HUES6 (cell line): ENCODE results near the gene SCYGR8.

Experiments
- H3K27ac ChIP-seq: 2 replicates; pipeline ENCODE4 v1.7.0; 2013; ENCODE audit warnings: low read depth, mild to moderate bottlenecking, low read length, inconsistent platforms
- H3K27me3 ChIP-seq: 2 replicates; pipeline ENCODE4 v1.6.1; 2013; ENCODE audit warnings: low read length; ENCODE audit not compliant: control insufficient read depth, insufficient read depth
- H3K36me3 ChIP-seq: 2 replicates; pipeline ENCODE4 v1.6.1; 2013; ENCODE audit warnings: low read length; ENCODE audit not compliant: control insufficient read depth, insufficient read depth
- H3K4me1 ChIP-seq: 2 replicates; pipeline ENCODE4 v1.6.1; 2013; ENCODE audit warnings: low read length; ENCODE audit not compliant: control insufficient read depth, insufficient read depth
- H3K4me3 ChIP-seq: 2 replicates; pipeline ENCODE4 v1.5.1; 2013; ENCODE audit warnings: low read depth, low read length
- H3K9ac ChIP-seq: one replicate; pipeline ENCODE4 v1.6.1; 2013; ENCODE audit warnings: mild to moderate bottlenecking, low read length
- H3K9me3 ChIP-seq: 2 replicates; pipeline ENCODE4 v1.6.1; 2013; ENCODE audit warnings: low read depth, low read length; ENCODE audit not compliant: control insufficient read depth, insufficient read depth

SCYGR8 gene, protein sequence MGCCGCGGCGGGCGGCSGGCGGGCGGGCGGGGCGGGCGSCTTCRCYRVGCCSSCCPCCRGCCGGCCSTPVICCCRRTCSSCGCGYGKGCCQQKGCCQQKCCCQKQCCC

DNA sequence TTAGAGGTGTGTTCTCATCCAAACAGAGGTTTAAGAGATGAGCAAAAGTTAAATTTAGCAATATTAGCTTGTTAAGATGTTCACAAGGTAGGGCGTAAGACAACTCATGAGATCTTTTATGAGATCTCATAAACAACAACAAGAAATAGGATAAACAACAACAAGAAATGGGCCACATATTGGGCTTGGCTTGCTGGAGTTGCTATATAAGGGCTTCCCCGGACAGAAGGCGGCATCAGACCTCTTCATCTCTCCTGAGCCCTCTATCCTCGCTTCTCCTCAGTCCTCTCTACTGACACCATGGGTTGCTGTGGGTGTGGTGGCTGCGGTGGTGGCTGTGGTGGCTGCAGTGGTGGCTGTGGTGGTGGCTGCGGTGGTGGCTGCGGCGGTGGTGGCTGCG lies at the start of gene SCYGR8:
TSS of gene SCYGR8 (plus strand) at position 301 of the 400 bp plus-strand sequence. CDS start at position 301, 0 bp downstream.
- no peaks in the 10 kb centered on the region for H3K36me3 ChIP-seq
- H3K27ac ChIP-seq = no peak within 1 kb of the TSS
- H3K4me3 ChIP-seq = no peak within 1 kb of the TSS
- no peaks in the 10 kb centered on the region for H3K4me1 ChIP-seq
- no peaks in the 10 kb centered on the region for H3K9me3 ChIP-seq
- no peaks in the 10 kb centered on the region for H3K27me3 ChIP-seq
- H3K9ac ChIP-seq = no peak within 1 kb of the TSS

DNA sequence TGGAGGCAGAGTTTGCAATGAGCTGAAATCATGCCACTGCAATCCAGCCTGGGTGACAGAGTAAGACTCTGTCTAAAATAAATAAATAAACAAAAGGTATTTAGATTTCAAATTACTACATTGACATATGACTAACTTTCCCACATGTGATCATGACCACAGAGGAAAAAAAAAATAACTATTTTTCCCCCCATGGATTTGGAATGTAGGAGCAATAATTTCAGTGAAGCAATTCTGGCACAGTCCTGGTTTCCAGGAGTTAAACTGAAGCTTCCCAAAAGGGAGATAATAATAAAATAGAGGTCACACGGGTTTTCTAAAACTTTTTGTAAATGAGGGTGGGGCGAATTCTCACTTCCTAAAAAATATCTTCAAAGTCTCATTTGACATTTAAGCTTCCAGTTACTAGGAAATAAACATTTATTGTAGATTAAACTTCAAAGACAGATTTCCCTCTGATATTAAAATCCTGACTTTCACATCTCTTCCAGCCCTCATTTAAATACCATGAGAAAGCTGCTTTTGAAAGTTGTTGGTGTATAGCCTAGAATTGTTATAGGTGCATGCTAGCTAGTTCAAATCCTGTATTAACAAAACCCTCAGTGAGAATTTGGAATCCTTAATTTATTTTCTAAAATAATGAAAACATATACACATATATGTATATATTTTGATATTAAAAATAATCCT lies 48.6 kb upstream of the SCYGR8 start:
- Histone ChIP-seq H3K27me3 (no peaks in the 10 kb centered on the region), H3K36me3 (no peaks in the 10 kb centered on the region), H3K4me3 (no peak overlapping the region), H3K9me3 (no peaks in the 10 kb centered on the region), H3K4me1 (no peaks in the 10 kb centered on the region), H3K27ac (no peak overlapping the region), H3K9ac (no peak overlapping the region)

DNA sequence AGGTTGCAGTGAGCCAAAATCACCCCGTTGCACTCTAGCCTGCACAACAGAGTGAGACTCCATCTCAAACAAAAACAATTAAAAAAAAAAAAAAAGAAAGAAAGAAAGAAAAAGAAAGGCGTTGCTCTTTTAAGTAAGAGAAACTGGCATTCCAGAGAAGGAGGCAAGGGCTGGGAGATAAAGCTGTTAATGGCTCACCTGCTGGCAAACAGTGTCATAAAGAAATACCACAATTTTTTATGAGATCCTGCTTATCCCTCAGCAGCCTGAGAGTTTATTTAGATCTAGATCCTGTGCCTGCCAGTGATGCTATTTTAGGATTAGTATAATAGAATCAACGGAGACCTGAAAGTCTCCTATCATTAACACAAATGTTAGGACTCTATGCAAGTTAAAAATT lies 44.1 kb upstream of the SCYGR8 start:
- Histone ChIP-seq H3K9me3 (no peaks in the 10 kb centered on the region), H3K4me1 (peaks cover 10% of the 10 kb centered on the region), H3K36me3 (no peaks in the 10 kb centered on the region), H3K9ac (no peak overlapping the region), H3K27me3 (no peaks in the 10 kb centered on the region), H3K27ac (no peak overlapping the region), H3K4me3 (no peak overlapping the region)

DNA sequence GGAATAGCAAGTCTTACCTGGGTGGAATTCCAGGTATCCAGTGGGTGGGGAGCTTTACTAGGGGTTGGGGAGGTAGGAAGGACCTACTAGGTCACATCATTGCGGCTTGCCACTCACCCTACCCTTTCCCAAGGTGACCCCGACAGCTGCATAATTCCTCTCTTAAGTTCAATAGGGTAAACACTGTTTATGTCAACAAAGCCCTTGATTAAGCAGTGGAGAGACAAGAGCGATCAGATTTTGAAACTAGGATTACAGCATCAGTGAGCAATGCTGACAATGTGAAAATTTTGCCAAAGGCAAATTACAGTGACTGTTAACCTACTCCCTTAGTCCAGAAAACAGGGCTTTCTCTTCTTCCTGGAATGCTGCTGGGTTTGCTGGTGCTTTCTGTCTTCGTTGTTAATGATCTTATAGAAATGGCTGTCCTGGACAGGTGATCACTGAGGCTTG lies 42.4 kb upstream of the SCYGR8 start:
- peak overlapping the region; percentile 47; the same call in 1 of the 2 replicates for H3K27ac ChIP-seq
- no peaks in the 10 kb centered on the region for H3K27me3 ChIP-seq
- H3K4me1 ChIP-seq = peaks cover 10% of the 10 kb centered on the region
- H3K9ac ChIP-seq = peak overlapping the region; percentile 36
- H3K36me3 ChIP-seq = no peaks in the 10 kb centered on the region
- H3K4me3 ChIP-seq = no peak overlapping the region
- H3K9me3 ChIP-seq = no peaks in the 10 kb centered on the region

DNA sequence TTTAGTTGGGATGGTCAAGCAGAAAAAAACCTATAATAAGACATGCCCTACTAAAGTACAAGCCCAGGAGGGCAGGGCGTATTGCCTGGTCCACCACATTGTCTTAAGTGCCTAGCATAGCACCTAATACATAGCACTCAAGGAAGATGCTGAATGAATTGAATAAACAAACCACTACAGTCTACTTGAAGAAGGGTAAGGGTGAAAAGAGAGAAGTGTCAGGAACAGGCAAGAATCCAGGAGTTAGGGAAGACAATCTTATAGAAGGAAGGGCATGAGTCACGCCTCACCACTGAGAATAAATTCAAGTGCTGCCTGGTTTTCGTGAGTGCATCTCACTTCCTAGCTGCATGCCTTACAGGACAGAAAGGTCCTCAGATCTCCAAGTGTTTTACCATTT lies 41.7 kb upstream of the SCYGR8 start:
- peaks cover 10% of the 10 kb centered on the region for H3K4me1 ChIP-seq
- H3K9me3 ChIP-seq = no peaks in the 10 kb centered on the region
- H3K4me3 ChIP-seq = no peak overlapping the region
- no peak overlapping the region for H3K9ac ChIP-seq
- H3K27me3 ChIP-seq = no peaks in the 10 kb centered on the region
- H3K27ac ChIP-seq = no peak overlapping the region; the same call in 1 of the 2 replicates
- no peaks in the 10 kb centered on the region for H3K36me3 ChIP-seq

DNA sequence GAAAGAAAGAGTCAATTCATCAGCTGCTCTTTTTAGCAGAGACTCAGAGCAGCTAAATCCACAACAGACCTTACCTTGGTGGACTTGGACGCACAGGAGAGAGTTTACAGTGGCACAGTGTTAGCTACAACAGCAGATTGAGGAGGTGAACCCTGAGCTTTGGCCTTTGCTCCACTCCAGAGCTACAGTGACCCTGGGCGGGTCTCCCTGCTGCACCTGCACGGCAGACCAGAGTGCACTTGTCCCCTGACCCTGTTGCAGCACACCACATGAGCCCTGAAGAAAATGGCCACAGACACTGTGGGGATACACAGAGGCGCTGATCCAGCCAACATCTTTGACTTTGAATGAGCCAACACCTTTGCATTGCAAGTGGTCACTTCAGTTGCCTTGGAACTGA lies 38.8 kb upstream of the SCYGR8 start:
- no peak overlapping the region for H3K4me3 ChIP-seq
- no peaks in the 10 kb centered on the region for H3K27me3 ChIP-seq
- peaks cover 10% of the 10 kb centered on the region for H3K4me1 ChIP-seq
- peaks cover 4% of the 10 kb centered on the region for H3K9me3 ChIP-seq
- no peak overlapping the region for H3K27ac ChIP-seq
- no peaks in the 10 kb centered on the region for H3K36me3 ChIP-seq
- H3K9ac ChIP-seq = no peak overlapping the region

DNA sequence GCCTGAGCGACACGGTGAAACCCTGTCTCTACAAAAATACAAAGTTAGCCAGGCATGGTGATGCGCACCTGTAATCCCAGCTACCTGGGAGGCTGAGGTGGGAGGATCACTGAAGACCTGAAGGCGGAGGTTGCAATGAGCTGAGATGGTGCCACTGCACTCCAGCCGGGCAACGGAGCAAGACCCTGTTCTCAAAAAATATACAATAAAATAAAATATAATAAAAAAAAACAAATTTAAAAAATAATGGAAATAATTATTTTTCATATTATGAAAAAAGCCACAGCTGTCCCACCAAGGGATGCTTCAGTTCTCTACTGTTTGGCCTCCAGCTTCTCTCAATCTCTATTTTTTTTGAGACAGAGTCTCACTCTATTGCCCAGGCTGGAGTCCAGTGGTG lies 38.3 kb upstream of the SCYGR8 start:
- H3K9ac ChIP-seq = no peak overlapping the region
- no peak overlapping the region for H3K4me3 ChIP-seq
- peaks cover 10% of the 10 kb centered on the region for H3K4me1 ChIP-seq
- no peaks in the 10 kb centered on the region for H3K36me3 ChIP-seq
- H3K27me3 ChIP-seq = no peaks in the 10 kb centered on the region
- H3K27ac ChIP-seq = no peak overlapping the region
- H3K9me3 ChIP-seq = peaks cover 4% of the 10 kb centered on the region

DNA sequence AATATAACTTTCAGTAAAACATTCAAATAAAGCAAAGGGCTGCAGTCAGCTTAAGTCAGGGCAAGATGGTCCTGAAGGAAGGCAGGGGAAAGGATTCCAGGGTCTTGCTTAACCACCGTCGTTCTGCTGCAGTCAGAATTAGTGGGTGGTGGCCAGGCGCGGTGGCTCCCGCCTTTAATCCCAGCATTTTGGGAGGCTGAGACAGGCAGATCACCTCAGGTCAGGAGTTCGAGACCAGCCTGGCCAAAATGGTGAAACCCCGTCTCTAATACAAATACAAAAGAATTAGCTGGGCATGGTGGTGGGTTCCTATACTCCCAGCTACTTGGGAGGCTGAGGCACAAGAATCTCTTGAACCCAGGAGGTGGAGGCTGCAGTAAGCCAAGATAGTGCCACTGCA lies 34.7 kb upstream of the SCYGR8 start:
- no peaks in the 10 kb centered on the region for H3K27me3 ChIP-seq
- no peaks in the 10 kb centered on the region for H3K36me3 ChIP-seq
- H3K27ac ChIP-seq = no peak overlapping the region
- no peak overlapping the region for H3K4me3 ChIP-seq
- peaks cover 4% of the 10 kb centered on the region for H3K9me3 ChIP-seq
- H3K9ac ChIP-seq = no peak overlapping the region
- H3K4me1 ChIP-seq = peaks cover 2% of the 10 kb centered on the region

DNA sequence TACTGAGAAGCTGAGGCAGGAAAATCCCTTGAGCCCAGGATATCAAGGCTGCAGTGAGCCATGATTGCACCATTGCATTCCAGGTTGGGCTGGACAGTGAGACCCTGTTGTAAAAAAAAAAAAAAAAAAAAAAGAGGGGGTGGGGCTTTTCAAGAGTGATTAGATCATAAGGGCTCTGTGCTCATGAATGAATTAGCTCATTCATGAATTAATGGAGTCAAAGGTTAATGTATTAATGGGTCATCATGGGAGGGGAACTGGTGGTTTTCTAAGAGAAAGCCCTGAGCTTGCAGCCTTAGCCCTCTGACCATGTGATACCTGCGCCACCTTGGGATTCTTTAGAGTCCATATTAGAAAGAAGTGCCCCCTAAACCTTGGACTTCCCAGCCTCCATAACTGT lies 32.4 kb upstream of the SCYGR8 start:
- H3K9me3 ChIP-seq = peaks cover 4% of the 10 kb centered on the region
- H3K4me3 ChIP-seq = no peak overlapping the region

DNA sequence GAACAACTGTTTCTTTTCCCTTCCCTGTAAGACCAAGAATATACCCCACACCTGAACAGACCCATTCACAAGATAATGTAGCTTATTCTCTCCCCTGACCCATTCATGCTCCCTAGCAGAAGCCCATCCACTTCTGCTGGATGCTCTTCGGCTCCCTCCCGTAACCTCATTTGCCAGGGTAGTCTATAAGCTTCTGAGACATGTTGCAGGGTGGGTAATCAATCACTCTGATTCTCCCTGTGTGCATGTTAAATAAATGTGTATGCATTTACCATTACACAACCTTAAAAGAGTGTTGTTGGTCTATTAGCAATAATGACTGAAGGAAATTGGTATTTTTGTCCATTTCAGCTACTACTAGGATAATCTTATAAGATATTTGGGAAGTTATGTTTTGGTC lies 29.2 kb upstream of the SCYGR8 start:
- no peak overlapping the region for H3K9ac ChIP-seq
- no peak overlapping the region for H3K4me3 ChIP-seq

More for the DNA sequence above, 32.4 kb upstream of the SCYGR8 start:
- Histone ChIP-seq H3K27ac (no peak overlapping the region), H3K4me1 (peaks cover 16% of the 10 kb centered on the region), H3K27me3 (peaks cover 6% of the 10 kb centered on the region; the same call in 1 of the 2 replicates), H3K36me3 (no peaks in the 10 kb centered on the region), H3K9ac (no peak overlapping the region)

DNA sequence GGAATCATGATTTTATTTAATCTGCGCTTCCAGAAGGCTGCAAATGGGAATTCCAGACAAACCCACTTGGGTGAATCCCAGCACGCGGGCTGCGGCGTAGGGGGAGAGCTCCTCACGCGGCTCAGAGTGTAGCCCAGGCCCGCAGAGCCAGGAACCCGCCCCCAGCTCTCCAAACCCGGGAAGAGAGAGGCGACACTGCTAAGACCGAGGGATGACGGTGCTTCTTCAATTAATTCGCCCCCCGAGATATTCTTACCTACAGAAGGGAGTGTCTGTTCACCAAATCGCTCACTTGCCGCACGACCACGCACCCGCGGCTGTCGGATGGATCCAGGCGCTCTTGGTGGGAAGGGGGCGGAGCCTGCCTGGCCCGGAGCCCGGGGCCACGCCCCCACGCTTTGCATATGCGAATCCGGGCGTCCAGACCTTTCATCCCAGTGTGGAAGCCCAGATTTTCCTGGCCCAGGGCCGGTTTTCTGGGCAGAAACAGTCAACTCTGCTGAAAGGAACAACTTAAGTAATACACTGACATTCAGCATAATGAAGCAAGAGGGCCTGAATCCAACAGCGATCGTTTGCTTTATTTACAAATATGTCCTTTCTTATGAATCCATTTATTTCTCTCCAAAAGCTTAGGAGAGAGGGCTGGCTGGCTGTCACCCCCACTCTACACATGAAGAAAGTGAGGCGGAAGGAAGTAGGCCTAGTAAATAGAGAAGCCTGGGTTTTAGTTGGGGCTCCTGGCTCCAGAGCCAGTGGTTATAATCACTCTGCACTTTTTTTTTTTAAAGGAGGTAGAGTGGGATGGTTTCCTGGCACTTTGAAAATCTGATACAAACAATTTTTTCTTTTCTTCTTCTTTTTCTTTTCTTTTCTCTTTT lies 27.8 kb upstream of the SCYGR8 start, which contains the start of gene SLC19A3:
TSS of gene SLC19A3 (minus strand) at position 342 of the 881 bp plus-strand sequence. CDS start 15,710 bp downstream, outside the sequence.
- Histone ChIP-seq H3K27ac (no peak within 1 kb of the TSS), H3K9ac (peak within 1 kb of the TSS; percentile 34), H3K4me3 (peak within 1 kb of the TSS; percentile 67), H3K4me1 (peaks cover 16% of the 10 kb centered on the region), H3K36me3 (no peaks in the 10 kb centered on the region), H3K9me3 (no peaks in the 10 kb centered on the region), H3K27me3 (peaks cover 6% of the 10 kb centered on the region; the same call in 1 of the 2 replicates)

More for the DNA sequence above, 29.2 kb upstream of the SCYGR8 start:
- Histone ChIP-seq H3K9me3 (no peaks in the 10 kb centered on the region), H3K27me3 (peaks cover 6% of the 10 kb centered on the region; the same call in 1 of the 2 replicates), H3K4me1 (peaks cover 16% of the 10 kb centered on the region), H3K36me3 (no peaks in the 10 kb centered on the region), H3K27ac (no peak overlapping the region)
